H9 (cell line): ENCODE measurements around the gene RPS15. TPM values are rescaled to one million over a fixed set of nuclear protein-coding genes. Genes with fewer than 3 reads are reported as not detected.

Source experiments
- DNase-seq: peaks from one replicate; pipeline ENCODE4 v3.0.0-alpha.2; 2017
- H2AFZ ChIP-seq: one replicate; pipeline ENCODE4 v1.6.1; 2013; ENCODE audit warnings: mild to moderate bottlenecking, low read length, control low read depth, moderate library complexity
- H2AK5ac ChIP-seq: 2 replicates; pipeline ENCODE4 v1.6.1; 2013; ENCODE audit warnings: low read length, control low read depth, mixed read lengths; ENCODE audit not compliant: insufficient read length
- H2BK120ac ChIP-seq: one replicate; pipeline ENCODE4 v1.6.1; 2013; ENCODE audit warnings: low read depth, mild to moderate bottlenecking, low read length, control low read depth, inconsistent platforms; ENCODE audit not compliant: poor library complexity, severe bottlenecking
- H2BK12ac ChIP-seq: 2 replicates; pipeline ENCODE4 v1.6.1; 2013; ENCODE audit warnings: low read length, control low read depth, mixed read lengths, low read depth; ENCODE audit not compliant: insufficient read length
- H2BK15ac ChIP-seq: 2 replicates; pipeline ENCODE4 v1.6.1; 2013; ENCODE audit warnings: low read depth, low read length, control low read depth
- H2BK20ac ChIP-seq: one replicate; pipeline ENCODE4 v1.6.1; 2013; ENCODE audit warnings: low read depth, mild to moderate bottlenecking, low read length, control low read depth, inconsistent platforms; ENCODE audit not compliant: poor library complexity, severe bottlenecking
- H2BK5ac ChIP-seq: 2 replicates; pipeline ENCODE4 v1.6.1; 2013; ENCODE audit warnings: low read length, control low read depth, mixed read lengths; ENCODE audit not compliant: insufficient read length
- H3K14ac ChIP-seq: 2 replicates; pipeline ENCODE4 v1.6.1; 2013; ENCODE audit warnings: low read length, control low read depth; ENCODE audit not compliant: insufficient read depth
- H3K18ac ChIP-seq: 2 replicates; pipeline ENCODE4 v1.6.1; 2013; ENCODE audit warnings: low read depth, mild to moderate bottlenecking, mixed read lengths, low read length, control low read depth; ENCODE audit not compliant: insufficient read length
- H3K23ac ChIP-seq: 2 replicates; pipeline ENCODE4 v1.6.1; 2013; ENCODE audit warnings: low read length, control low read depth, mixed read lengths, low read depth; ENCODE audit not compliant: insufficient read length
- H3K23me2 ChIP-seq: 2 replicates; pipeline ENCODE4 v1.6.1; 2013; ENCODE audit warnings: low read depth, mild to moderate bottlenecking, mixed read lengths, low read length, control low read depth; ENCODE audit not compliant: insufficient read length, poor library complexity, severe bottlenecking
- H3K27ac ChIP-seq: 2 replicates; pipeline ENCODE4 v1.5.1; 2013; ENCODE audit warnings: low read length, control low read depth, mixed read lengths, low read depth; ENCODE audit not compliant: insufficient read length
- H3K27me3 ChIP-seq: 2 replicates; pipeline ENCODE4 v1.6.1; 2013; ENCODE audit warnings: low read length, control low read depth, inconsistent platforms; ENCODE audit not compliant: insufficient read depth
- H3K4ac ChIP-seq: 2 replicates; pipeline ENCODE4 v1.6.1; 2013; ENCODE audit warnings: low read depth, mild to moderate bottlenecking, control low read depth, inconsistent platforms, low read length, moderate library complexity
- H3K4me1 ChIP-seq: 2 replicates; pipeline ENCODE4 v1.6.1; 2013; ENCODE audit warnings: low read length, control low read depth, inconsistent platforms; ENCODE audit not compliant: insufficient read depth
- H3K4me2 ChIP-seq: 2 replicates; pipeline ENCODE4 v1.6.1; 2013; ENCODE audit warnings: low read length, control low read depth, mixed read lengths; ENCODE audit not compliant: insufficient read length, insufficient read depth
- H3K56ac ChIP-seq: 2 replicates; pipeline ENCODE4 v1.6.1; 2013; ENCODE audit warnings: low read depth, mild to moderate bottlenecking, mixed read lengths, low read length, control low read depth; ENCODE audit not compliant: insufficient read length
- H3K79me1 ChIP-seq: 2 replicates; pipeline ENCODE4 v1.6.1; 2013; ENCODE audit warnings: low read depth, mild to moderate bottlenecking, moderate library complexity, low read length, control low read depth, inconsistent platforms; ENCODE audit not compliant: insufficient read depth, poor library complexity, severe bottlenecking
- H3K79me2 ChIP-seq: 2 replicates; pipeline ENCODE4 v1.6.1; 2013; ENCODE audit warnings: low read length, control low read depth, inconsistent platforms; ENCODE audit not compliant: insufficient read depth
- H3K9ac ChIP-seq: 2 replicates; pipeline ENCODE4 v1.6.1; 2013; ENCODE audit warnings: low read length, control low read depth, mixed read lengths; ENCODE audit not compliant: insufficient read length; ENCODE audit errors: extremely low read depth
- H3K9me3 ChIP-seq: one replicate; pipeline ENCODE4 v1.6.1; 2013; ENCODE audit warnings: low read depth, low read length, inconsistent platforms; ENCODE audit not compliant: control insufficient read depth
- H3T11ph ChIP-seq: one replicate; pipeline ENCODE4 v1.6.1; 2013; ENCODE audit warnings: mild to moderate bottlenecking, low read length, control low read depth, inconsistent platforms
- H4K20me1 ChIP-seq: one replicate; pipeline ENCODE4 v1.6.1; 2013; ENCODE audit not compliant: control insufficient read depth, insufficient read length, insufficient read depth
- H4K5ac ChIP-seq: 2 replicates; pipeline ENCODE4 v1.6.1; 2013; ENCODE audit warnings: low read depth, mild to moderate bottlenecking, mixed read lengths, low read length, control low read depth; ENCODE audit not compliant: insufficient read length
- H4K8ac ChIP-seq: replicated peaks from 2 replicates; pipeline ENCODE4 v1.6.1; 2013; ENCODE audit warnings: low read length, control low read depth, mixed read lengths, low read depth; ENCODE audit not compliant: insufficient read length
- H4K91ac ChIP-seq: 2 replicates; pipeline ENCODE4 v1.6.1; 2013; ENCODE audit warnings: low read depth, mild to moderate bottlenecking, moderate library complexity, mixed read lengths, low read length, control low read depth; ENCODE audit not compliant: insufficient read length
- H3K27ac Mint-ChIP-seq, 3 experiments: 2 replicates in 2 of 3; 3 replicates in 1 of 3; pipeline ENCODE4 v1.8.0; 2020 to 2021; ENCODE audit warnings: mixed read lengths in 3 of 3, mild to moderate bottlenecking in 1 of 3, moderate library complexity in 1 of 3
- H3K27me3 Mint-ChIP-seq: 2 replicates; pipeline ENCODE4 v1.8.0; 2021; ENCODE audit warnings: low read depth, mild to moderate bottlenecking, moderate library complexity, mixed read lengths
- H3K36me3 Mint-ChIP-seq, 3 experiments: 2 replicates in 2 of 3; 3 replicates in 1 of 3; pipeline ENCODE4 v1.8.0; 2020 to 2021; ENCODE audit warnings: low read depth in 3 of 3, mixed read lengths in 3 of 3; ENCODE audit not compliant: insufficient read depth in 1 of 3
- H3K4me1 Mint-ChIP-seq, 2 experiments: 2 replicates each; pipeline ENCODE4 v1.8.0; 2020; ENCODE audit warnings: mixed read lengths in 2 of 2
- H3K4me3 Mint-ChIP-seq, 2 experiments: 2 replicates in 1 of 2; 3 replicates in 1 of 2; pipeline ENCODE4 v1.8.0; 2020 to 2021; ENCODE audit warnings: mild to moderate bottlenecking in 2 of 2, mixed read lengths in 2 of 2, moderate library complexity in 1 of 2
- H3K9me3 Mint-ChIP-seq, 2 experiments: 2 replicates in 1 of 2; 3 replicates in 1 of 2; pipeline ENCODE4 v1.8.0; 2020; ENCODE audit warnings: mild to moderate bottlenecking in 2 of 2, mixed read lengths in 2 of 2, moderate library complexity in 1 of 2
- CTCF ChIP-seq: fragments of 200-600 bp; sonication (generic); conservative IDR thresholded peaks from 3 replicates; pipeline ENCODE4 v1.8.0; 2021; ENCODE audit warnings: antibody characterized with exemption, mild to moderate bottlenecking
- WGBS: extraction: QIAGEN DNeasy Blood & Tissue Kit; methylation state at CpG from one replicate; pipeline ENCODE4 v1.1.7; 2013; ENCODE audit warnings: missing lambda C conversion rate, low lambda C conversion rate, mixed read lengths; ENCODE audit not compliant: insufficient read length; ENCODE audit errors: extremely low coverage; 5-methylcytosine and 5-hydroxymethylcytosine counted together
- total RNA-seq: library from RNA; stranded (reverse); gene quantifications from 2 replicates; pipeline ENCODE4 v1.2.1, GENCODE V29; 2021

RPS15 gene
- total RNA-seq, 1 experiment from 2014 or later, result 1,628 TPM

- Histone ChIP-seq H4K91ac (no peak overlapping the region), H4K5ac (no peak overlapping the region), H3K9ac (no peak overlapping the region), H3K4ac (no peak overlapping the region), H2AK5ac (no peak overlapping the region), H3K9me3 (no peaks in the 10 kb centered on the region), H3K27ac (no peak overlapping the region), H4K20me1 (no peaks in the 10 kb centered on the region), H3K4me2 (no peak overlapping the region), H3K4me1 (no peaks in the 10 kb centered on the region), H2BK12ac (no peak overlapping the region), H2BK15ac (no peak overlapping the region), H2BK20ac (no peak overlapping the region), H3K23me2 (no peaks in the 10 kb centered on the region), H3K18ac (no peak overlapping the region), H3K56ac (no peak overlapping the region), H3T11ph (no peak overlapping the region), H3K14ac (no peak overlapping the region), H2AFZ (no peak overlapping the region), H3K27me3 (no peaks in the 10 kb centered on the region), H3K79me1 (no peaks in the 10 kb centered on the region), H2BK120ac (no peak overlapping the region), H4K8ac (no peak overlapping the region), H3K79me2 (no peaks in the 10 kb centered on the region), H3K23ac (no peak overlapping the region), H2BK5ac (no peak overlapping the region)
- DNase-seq, result no peak
- Mint-ChIP-seq H3K27me3 (no peaks in the 10 kb centered on the region), H3K36me3 (peaks cover 17 to 40% (median 36%) of the 10 kb centered on the region in 3 experiments; a peak in 6 of 7 replicates), H3K27ac (no peak overlapping the region), H3K4me1 (peaks cover 0 to 6% of the 10 kb centered on the region in 2 experiments; a peak in 2 of 4 replicates), H3K4me3 (no peak overlapping the region), H3K9me3 (no peaks in the 10 kb centered on the region)
- WGBS, result no CpG with 5 or more reads among the region's 15 CpGs
- TF ChIP-seq CTCF, result no peak
Measured at GRCh38 chr19:1392407-1392806, 45.8 kb upstream of the RPS15 start.
